GM13977 (cell line): ENCODE results near the gene CD207.

Source experiments
- DNase-seq: peaks from one replicate; pipeline ENCODE4 v3.0.0; 2012; ENCODE audit warnings: low spot score
- CTCF ChIP-seq: IDR thresholded peaks from 2 replicates; pipeline ENCODE4 v1.5.1; 2012; ENCODE audit warnings: mild to moderate bottlenecking, control low read depth; ENCODE audit not compliant: insufficient read depth; ENCODE audit errors: extremely low read depth, missing control alignments
- in situ Hi-C: fragments of 300-500 bp; cut with MboI; formaldehyde crosslinking; loops from one replicate; pipeline ENCODE4 v1.12.0; 2022; ENCODE audit warnings: low sequenced_read_pairs, low pct_unique_long_range_greater_than_20kb, mixed read lengths, inconsistent platforms; ENCODE audit not compliant: unreplicated experiment

Gene CD207

GRCh38 chr2:70789304-70790135, 46.1 kb downstream of the CD207 start:
- peak; percentile 75 for DNase-seq
- in situ Hi-C loops = no loop called here
- TF ChIP-seq CTCF = peak; percentile 59

GRCh38 chr2:70785137-70785911, 50.3 kb downstream of the CD207 start:
- peak; percentile 58 for DNase-seq
- peak; percentile 61 for TF ChIP-seq CTCF
- in situ Hi-C loops = no loop called here

- TF ChIP-seq CTCF = no peak
- in situ Hi-C loops = no loop called here
Measured at GRCh38 chr2:70784320-70784719, 51.3 kb downstream of the CD207 start.

More at GRCh38 chr2:70784320-70784719, 51.3 kb downstream of the CD207 start:
- DNase-seq = no peak
